Activated naive CD4-positive, alpha-beta T cell treated with anti-CD3 and anti-CD28 coated beads, Interleukin-2, amount 10 ng/mL, durations not matched to agents 7 days and 5 days (primary cell): ENCODE measurements around the gene NELL1.

Experiments used
- CTCF ChIA-PET: fragments of 350-600 bp; sonication (Branson Sonifier 250); formaldehyde crosslinking; loops from one replicate; lab custom pipeline; 2021; ENCODE audit warnings: antibody characterized with exemption; lab: Charles Lee
- DNase-seq: peaks from one replicate; pipeline ENCODE4 v3.0.0-alpha.2; 2020
- H3K27ac Mint-ChIP-seq: one replicate; pipeline ENCODE4 v1.8.0; 2021; ENCODE audit warnings: mild to moderate bottlenecking, moderate library complexity, mixed read lengths
- H3K27me3 Mint-ChIP-seq: one replicate; pipeline ENCODE4 v1.8.0; 2021; ENCODE audit warnings: mild to moderate bottlenecking, mixed read lengths
- H3K36me3 Mint-ChIP-seq: one replicate; pipeline ENCODE4 v1.8.0; 2021; ENCODE audit warnings: mixed read lengths
- H3K4me1 Mint-ChIP-seq: one replicate; pipeline ENCODE4 v1.8.0; 2021; ENCODE audit warnings: mixed read lengths
- H3K4me3 Mint-ChIP-seq: one replicate; pipeline ENCODE4 v1.8.0; 2021; ENCODE audit warnings: mild to moderate bottlenecking, moderate library complexity, mixed read lengths
- H3K9me3 Mint-ChIP-seq: one replicate; pipeline ENCODE4 v1.8.0; 2021; ENCODE audit warnings: mixed read lengths

The NELL1 gene

GRCh38 chr11:20647976-20648565 lies 21.3 kb upstream of the NELL1 start:
- CTCF ChIA-PET, result interaction anchor here (0.6 to 2.8 kb wide), 8 partner anchors 9 to 1657 kb away, joined by 3 to 18 read pairs (median 3); no protein-coding TSS in a partner anchor
- H3K4me3 Mint-ChIP-seq, result no peak overlapping the region
- peaks cover under 1% of the 10 kb centered on the region for H3K27me3 Mint-ChIP-seq
- peak; percentile 47 for DNase-seq
- H3K36me3 Mint-ChIP-seq, result no peaks in the 10 kb centered on the region
- H3K27ac Mint-ChIP-seq, result no peak overlapping the region
- no peaks in the 10 kb centered on the region for H3K4me1 Mint-ChIP-seq
- no peaks in the 10 kb centered on the region for H3K9me3 Mint-ChIP-seq

- Mint-ChIP-seq H3K27ac (no peak overlapping the region), H3K4me1 (no peaks in the 10 kb centered on the region), H3K4me3 (no peak overlapping the region), H3K9me3 (no peaks in the 10 kb centered on the region), H3K36me3 (no peaks in the 10 kb centered on the region), H3K27me3 (peaks cover 10% of the 10 kb centered on the region)
- no peak for DNase-seq
- CTCF ChIA-PET, result no interaction called here
These were observed 17.1 kb upstream of the NELL1 start for GRCh38 chr11:20652150-20652806.

- Mint-ChIP-seq H3K4me3 (no peak overlapping the region), H3K9me3 (no peaks in the 10 kb centered on the region), H3K27ac (no peak overlapping the region), H3K36me3 (no peaks in the 10 kb centered on the region), H3K27me3 (peaks cover 13% of the 10 kb centered on the region), H3K4me1 (no peaks in the 10 kb centered on the region)
- no peak for DNase-seq
- CTCF ChIA-PET, result no interaction called here
These were observed 15.3 kb upstream of the NELL1 start for GRCh38 chr11:20654038-20654437.

- CTCF ChIA-PET, result interaction anchor here (0.8 to 2.3 kb wide), 2 partner anchors 9 to 14 kb away, joined by 3 to 9 read pairs; no protein-coding TSS in a partner anchor
- Mint-ChIP-seq H3K4me3 (no peak overlapping the region), H3K4me1 (no peaks in the 10 kb centered on the region), H3K9me3 (no peaks in the 10 kb centered on the region), H3K27me3 (peaks cover 17% of the 10 kb centered on the region), H3K27ac (no peak overlapping the region), H3K36me3 (no peaks in the 10 kb centered on the region)
- DNase-seq, result no peak
These were observed 12.5 kb upstream of the NELL1 start for GRCh38 chr11:20656901-20657300.

GRCh38 chr11:20658135-20658534 lies 11.3 kb upstream of the NELL1 start:
- DNase-seq, result no peak
- H3K4me3 Mint-ChIP-seq, result no peak overlapping the region
- H3K27me3 Mint-ChIP-seq, result peaks cover 16% of the 10 kb centered on the region
- no peaks in the 10 kb centered on the region for H3K36me3 Mint-ChIP-seq
- H3K9me3 Mint-ChIP-seq, result no peaks in the 10 kb centered on the region
- H3K4me1 Mint-ChIP-seq, result no peaks in the 10 kb centered on the region
- CTCF ChIA-PET, result no interaction called here
- no peak overlapping the region for H3K27ac Mint-ChIP-seq

GRCh38 chr11:20661445-20661844 lies 7.9 kb upstream of the NELL1 start:
- no peak for DNase-seq
- no peak overlapping the region for H3K4me3 Mint-ChIP-seq
- H3K36me3 Mint-ChIP-seq, result no peaks in the 10 kb centered on the region
- CTCF ChIA-PET, result no interaction called here
- no peaks in the 10 kb centered on the region for H3K9me3 Mint-ChIP-seq
- no peak overlapping the region for H3K27ac Mint-ChIP-seq
- H3K4me1 Mint-ChIP-seq, result no peaks in the 10 kb centered on the region
- H3K27me3 Mint-ChIP-seq, result peaks cover 17% of the 10 kb centered on the region

GRCh38 chr11:20661850-20662249 lies 7.5 kb upstream of the NELL1 start:
- Mint-ChIP-seq H3K4me3 (no peak overlapping the region), H3K9me3 (no peaks in the 10 kb centered on the region), H3K4me1 (no peaks in the 10 kb centered on the region), H3K27me3 (peaks cover 16% of the 10 kb centered on the region), H3K36me3 (no peaks in the 10 kb centered on the region), H3K27ac (no peak overlapping the region)
- CTCF ChIA-PET, result interaction anchor here (1.2 kb wide), 1 partner anchor 10 kb away, joined by 3 read pairs; no protein-coding TSS in a partner anchor
- no peak for DNase-seq

- no peak for DNase-seq
- Mint-ChIP-seq H3K9me3 (no peaks in the 10 kb centered on the region), H3K36me3 (no peaks in the 10 kb centered on the region), H3K4me1 (peaks cover 7% of the 10 kb centered on the region), H3K27me3 (peaks cover 68% of the 10 kb centered on the region), H3K4me3 (no peak overlapping the region), H3K27ac (no peak overlapping the region)
- CTCF ChIA-PET, result no interaction called here
These were observed 1.1 kb upstream of the NELL1 start for GRCh38 chr11:20668131-20668809.

- DNase-seq, result no peak
- CTCF ChIA-PET, result interaction anchor here (2.1 kb wide), 1 partner anchor 542 kb away, joined by 6 read pairs; no protein-coding TSS in a partner anchor
- no peak overlapping the region for H3K4me3 Mint-ChIP-seq
- peaks cover 68% of the 10 kb centered on the region for H3K27me3 Mint-ChIP-seq
- H3K27ac Mint-ChIP-seq, result no peak overlapping the region
- no peaks in the 10 kb centered on the region for H3K36me3 Mint-ChIP-seq
- no peaks in the 10 kb centered on the region for H3K9me3 Mint-ChIP-seq
- H3K4me1 Mint-ChIP-seq, result peaks cover 7% of the 10 kb centered on the region
These were observed 666 bp downstream of the NELL1 start for GRCh38 chr11:20669820-20670684.

GRCh38 chr11:20670932-20671403 lies 1.6 kb downstream of the NELL1 start:
- Mint-ChIP-seq H3K9me3 (no peaks in the 10 kb centered on the region), H3K4me1 (peaks cover 7% of the 10 kb centered on the region), H3K27me3 (peaks cover 64% of the 10 kb centered on the region), H3K27ac (no peak overlapping the region), H3K36me3 (no peaks in the 10 kb centered on the region), H3K4me3 (no peak overlapping the region)
- CTCF ChIA-PET, result interaction anchor here (2.1 to 3.4 kb wide), 2 partner anchors 23 to 543 kb away, joined by 6 to 18 read pairs; no protein-coding TSS in a partner anchor
- DNase-seq, result no peak

GRCh38 chr11:20671856-20672546 lies 2.6 kb downstream of the NELL1 start:
- Mint-ChIP-seq H3K9me3 (no peaks in the 10 kb centered on the region), H3K27me3 (peaks cover 59% of the 10 kb centered on the region), H3K4me1 (peaks cover 7% of the 10 kb centered on the region), H3K36me3 (no peaks in the 10 kb centered on the region), H3K27ac (no peak overlapping the region), H3K4me3 (no peak overlapping the region)
- DNase-seq, result no peak
- CTCF ChIA-PET, result interaction anchor here (0.6 to 3.4 kb wide), 8 partner anchors 10 to 546 kb away, joined by 3 to 18 read pairs (median 4); no protein-coding TSS in a partner anchor

GRCh38 chr11:20672575-20672974 lies 3.2 kb downstream of the NELL1 start:
- H3K27me3 Mint-ChIP-seq, result peaks cover 54% of the 10 kb centered on the region
- CTCF ChIA-PET, result interaction anchor here (1.0 to 3.4 kb wide), 7 partner anchors 10 to 546 kb away, joined by 3 to 18 read pairs (median 4); no protein-coding TSS in a partner anchor

GRCh38 chr11:20676658-20677057 lies 7.3 kb downstream of the NELL1 start:
- DNase-seq, result no peak
- Mint-ChIP-seq H3K27me3 (peaks cover 13% of the 10 kb centered on the region), H3K4me3 (no peak overlapping the region), H3K4me1 (no peaks in the 10 kb centered on the region), H3K36me3 (no peaks in the 10 kb centered on the region), H3K27ac (no peak overlapping the region), H3K9me3 (no peaks in the 10 kb centered on the region)
- CTCF ChIA-PET, result no interaction called here

More at GRCh38 chr11:20672575-20672974, 3.2 kb downstream of the NELL1 start:
- H3K4me1 Mint-ChIP-seq, result peaks cover 7% of the 10 kb centered on the region
- no peak overlapping the region for H3K27ac Mint-ChIP-seq
- H3K36me3 Mint-ChIP-seq, result no peaks in the 10 kb centered on the region
- no peaks in the 10 kb centered on the region for H3K9me3 Mint-ChIP-seq
- no peak overlapping the region for H3K4me3 Mint-ChIP-seq
- DNase-seq, result no peak
